ENCODE results near the gene PAM. TPM values are rescaled to one million over a fixed set of nuclear protein-coding genes. Genes with fewer than 3 reads are reported as not detected.

The PAM gene
- total and polyA plus RNA-seq, 3 donors from 2014 or later = 65.5 to 92.5 (median 77.5) TPM

- no peak for TF ChIP-seq POLR2A (IDR thresholded peaks at IDR 0.05)
- TF ChIP-seq, protein P1, sequence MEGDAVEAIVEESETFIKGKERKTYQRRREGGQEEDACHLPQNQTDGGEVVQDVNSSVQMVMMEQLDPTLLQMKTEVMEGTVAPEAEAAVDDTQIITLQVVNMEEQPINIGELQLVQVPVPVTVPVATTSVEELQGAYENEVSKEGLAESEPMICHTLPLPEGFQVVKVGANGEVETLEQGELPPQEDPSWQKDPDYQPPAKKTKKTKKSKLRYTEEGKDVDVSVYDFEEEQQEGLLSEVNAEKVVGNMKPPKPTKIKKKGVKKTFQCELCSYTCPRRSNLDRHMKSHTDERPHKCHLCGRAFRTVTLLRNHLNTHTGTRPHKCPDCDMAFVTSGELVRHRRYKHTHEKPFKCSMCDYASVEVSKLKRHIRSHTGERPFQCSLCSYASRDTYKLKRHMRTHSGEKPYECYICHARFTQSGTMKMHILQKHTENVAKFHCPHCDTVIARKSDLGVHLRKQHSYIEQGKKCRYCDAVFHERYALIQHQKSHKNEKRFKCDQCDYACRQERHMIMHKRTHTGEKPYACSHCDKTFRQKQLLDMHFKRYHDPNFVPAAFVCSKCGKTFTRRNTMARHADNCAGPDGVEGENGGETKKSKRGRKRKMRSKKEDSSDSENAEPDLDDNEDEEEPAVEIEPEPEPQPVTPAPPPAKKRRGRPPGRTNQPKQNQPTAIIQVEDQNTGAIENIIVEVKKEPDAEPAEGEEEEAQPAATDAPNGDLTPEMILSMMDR (IDR thresholded peaks at IDR 0.05) = no peak
- intact Hi-C loops (cut with DNase I; ENCODE audit: low total_unique reads) = no loop called here
- H3K36me3 ChIP-seq (ENCODE audit: low read depth, missing control alignments) = no peaks in the 10 kb centered on the region
- no peaks in the 10 kb centered on the region for H3K4me1 ChIP-seq
- no peak overlapping the region for H3K4me3 ChIP-seq
- H3K27me3 ChIP-seq = no peaks in the 10 kb centered on the region
- no peak for DNase-seq
- no peak overlapping the region for H3K27ac ChIP-seq
- no peaks in the 10 kb centered on the region for H3K9me3 ChIP-seq
- 56 to 63% methylated on average over 6 of the region's 6 CpGs for WGBS, 2 donors
These were observed 176.1 kb downstream of the PAM start for GRCh38 chr5:102931085-102931725.

GRCh38 chr5:102932781-102933180 lies 177.7 kb downstream of the PAM start:
- Histone ChIP-seq H3K4me1 (no peaks in the 10 kb centered on the region), H3K27me3 (no peaks in the 10 kb centered on the region), H3K27ac (no peak overlapping the region), H3K4me3 (no peak overlapping the region), H3K9me3 (no peaks in the 10 kb centered on the region), H3K36me3 (ENCODE audit: low read depth, missing control alignments) (no peaks in the 10 kb centered on the region)
- 69 to 74% methylated on average over 6 of the region's 6 CpGs for WGBS, 2 donors
- TF ChIP-seq, protein P1 (IDR thresholded peaks at IDR 0.05) = no peak
- no peak for TF ChIP-seq POLR2A (IDR thresholded peaks at IDR 0.05)
- no peak for DNase-seq
- intact Hi-C loops (cut with DNase I; ENCODE audit: low total_unique reads) = no loop called here

DNA sequence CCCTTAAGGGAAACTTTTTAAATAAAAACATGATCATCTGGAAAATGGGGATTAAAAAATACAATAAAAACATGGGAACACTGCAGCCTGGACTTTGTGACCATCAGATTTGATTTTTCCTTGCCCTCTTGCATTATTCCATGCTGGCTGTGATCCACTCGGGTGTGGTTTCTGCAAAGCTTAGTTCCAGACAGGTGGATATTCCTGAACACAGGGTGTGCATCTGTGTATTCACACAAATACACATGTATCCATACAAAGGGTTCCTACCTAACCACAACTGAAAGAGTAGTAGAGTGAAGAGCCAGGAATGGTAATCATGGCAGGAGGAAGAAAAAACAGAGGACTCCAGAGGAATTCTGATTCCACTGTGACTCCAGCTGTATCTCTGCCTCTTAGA lies 178.2 kb downstream of the PAM start:
- 81 to 100% methylated on average over 1 of the region's 1 CpG for WGBS, 2 donors
- no peaks in the 10 kb centered on the region for H3K36me3 ChIP-seq (ENCODE audit: low read depth, missing control alignments)
- DNase-seq = no peak
- H3K27ac ChIP-seq = no peak overlapping the region
- H3K9me3 ChIP-seq = no peaks in the 10 kb centered on the region
- H3K4me3 ChIP-seq = no peak overlapping the region
- intact Hi-C loops (cut with DNase I; ENCODE audit: low total_unique reads) = no loop called here
- H3K27me3 ChIP-seq = no peaks in the 10 kb centered on the region
- TF ChIP-seq, protein P1 (IDR thresholded peaks at IDR 0.05) = no peak
- no peak for TF ChIP-seq POLR2A (IDR thresholded peaks at IDR 0.05)
- no peaks in the 10 kb centered on the region for H3K4me1 ChIP-seq

DNA sequence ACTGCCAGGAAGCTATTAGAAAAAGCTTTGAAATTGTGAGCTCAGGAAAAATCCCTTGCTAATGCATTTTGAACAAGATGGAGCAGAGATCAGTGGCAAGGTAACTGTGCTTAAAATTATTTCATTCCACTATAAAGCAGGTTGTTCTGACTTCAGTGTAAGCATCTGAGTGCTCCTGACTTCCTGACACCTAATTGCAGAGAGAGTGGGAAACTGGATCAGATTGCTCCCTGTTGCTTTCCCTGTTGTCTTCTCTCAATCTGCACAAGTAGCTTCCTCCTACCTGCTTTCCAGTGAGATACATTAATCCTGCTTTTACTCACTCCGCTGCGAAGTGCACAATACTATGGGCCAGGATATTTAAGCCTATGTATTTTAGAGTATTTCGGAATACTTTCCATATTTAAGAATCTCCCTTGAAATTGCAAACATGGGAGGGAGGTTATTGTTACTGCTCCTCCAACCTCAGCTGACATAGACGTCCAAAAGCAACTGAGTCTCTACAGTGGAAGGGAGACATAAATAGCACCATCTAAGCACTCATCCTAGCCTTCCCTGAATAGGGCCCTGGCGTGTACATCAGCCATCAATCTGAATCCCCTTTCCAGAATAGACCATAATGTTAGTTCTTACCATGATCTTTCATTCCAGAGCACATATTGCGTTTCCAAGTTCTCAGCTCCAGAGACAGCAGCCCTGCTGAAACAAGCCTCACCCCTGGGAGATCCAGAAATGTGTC lies 178.8 kb downstream of the PAM start:
- TF ChIP-seq, protein P1 (IDR thresholded peaks at IDR 0.05) = no peak
- no peak for TF ChIP-seq POLR2A (IDR thresholded peaks at IDR 0.05)
- H3K27ac ChIP-seq = no peak overlapping the region
- no peaks in the 10 kb centered on the region for H3K27me3 ChIP-seq
- H3K36me3 ChIP-seq (ENCODE audit: low read depth, missing control alignments) = no peaks in the 10 kb centered on the region
- 86 to 92% methylated on average over 6 of the region's 6 CpGs for WGBS, 2 donors
- no peak overlapping the region for H3K4me3 ChIP-seq
- intact Hi-C loops (cut with DNase I; ENCODE audit: low total_unique reads) = no loop called here
- H3K4me1 ChIP-seq = no peaks in the 10 kb centered on the region
- no peak for DNase-seq
- H3K9me3 ChIP-seq = no peaks in the 10 kb centered on the region

Data from testis (tissue), 3 donors.